ENCODE measurements around the gene TRMT61A. TPM values are rescaled to one million over a fixed set of nuclear protein-coding genes. Genes with fewer than 3 reads are reported as not detected.

TRMT61A gene
- total and polyA plus RNA-seq, 9 of the 15 experiments (the other 6 are each of a cell fraction or from before 2014, with no cell fraction given), result 0.10 to 24.8 (median 5.1) TPM

- peak; percentile 33; the same call in 1 of the 2 replicates for TF ChIP-seq MGA (IDR thresholded peaks at IDR 0.05)
- no peak for TF ChIP-seq STAG1 (CRISPR knock-in tag; IDR thresholded peaks at IDR 0.05; ENCODE audit: borderline replicate concordance)
- no peak for TF ChIP-seq SRSF1 (IDR thresholded peaks at IDR 0.05; ENCODE audit: low read depth, low read length)
- no peak for TF ChIP-seq HDAC1 (IDR thresholded peaks at IDR 0.05)
- TF ChIP-seq ZFPM2 (CRISPR knock-in tag; IDR thresholded peaks at IDR 0.05), result no peak
- no peak for TF ChIP-seq ZNF57 (CRISPR knock-in tag; IDR thresholded peaks at IDR 0.05)
- TF ChIP-seq, protein P1, sequence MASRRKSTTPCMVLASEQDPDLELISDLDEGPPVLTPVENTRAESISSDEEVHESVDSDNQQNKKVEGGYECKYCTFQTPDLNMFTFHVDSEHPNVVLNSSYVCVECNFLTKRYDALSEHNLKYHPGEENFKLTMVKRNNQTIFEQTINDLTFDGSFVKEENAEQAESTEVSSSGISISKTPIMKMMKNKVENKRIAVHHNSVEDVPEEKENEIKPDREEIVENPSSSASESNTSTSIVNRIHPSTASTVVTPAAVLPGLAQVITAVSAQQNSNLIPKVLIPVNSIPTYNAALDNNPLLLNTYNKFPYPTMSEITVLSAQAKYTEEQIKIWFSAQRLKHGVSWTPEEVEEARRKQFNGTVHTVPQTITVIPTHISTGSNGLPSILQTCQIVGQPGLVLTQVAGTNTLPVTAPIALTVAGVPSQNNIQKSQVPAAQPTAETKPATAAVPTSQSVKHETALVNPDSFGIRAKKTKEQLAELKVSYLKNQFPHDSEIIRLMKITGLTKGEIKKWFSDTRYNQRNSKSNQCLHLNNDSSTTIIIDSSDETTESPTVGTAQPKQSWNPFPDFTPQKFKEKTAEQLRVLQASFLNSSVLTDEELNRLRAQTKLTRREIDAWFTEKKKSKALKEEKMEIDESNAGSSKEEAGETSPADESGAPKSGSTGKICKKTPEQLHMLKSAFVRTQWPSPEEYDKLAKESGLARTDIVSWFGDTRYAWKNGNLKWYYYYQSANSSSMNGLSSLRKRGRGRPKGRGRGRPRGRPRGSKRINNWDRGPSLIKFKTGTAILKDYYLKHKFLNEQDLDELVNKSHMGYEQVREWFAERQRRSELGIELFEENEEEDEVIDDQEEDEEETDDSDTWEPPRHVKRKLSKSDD (conservative IDR thresholded peaks at IDR 0.05; ENCODE audit: low read length), result no peak
- no peak for TF ChIP-seq MEF2A (IDR thresholded peaks at IDR 0.05; ENCODE audit: control insufficient read depth, low read depth, low read length)
- TF ChIP-seq POLR2A (conservative IDR thresholded peaks at IDR 0.05), result peak; percentile 58; the same call in 1 of the 2 replicates
- TF ChIP-seq, protein P2, sequence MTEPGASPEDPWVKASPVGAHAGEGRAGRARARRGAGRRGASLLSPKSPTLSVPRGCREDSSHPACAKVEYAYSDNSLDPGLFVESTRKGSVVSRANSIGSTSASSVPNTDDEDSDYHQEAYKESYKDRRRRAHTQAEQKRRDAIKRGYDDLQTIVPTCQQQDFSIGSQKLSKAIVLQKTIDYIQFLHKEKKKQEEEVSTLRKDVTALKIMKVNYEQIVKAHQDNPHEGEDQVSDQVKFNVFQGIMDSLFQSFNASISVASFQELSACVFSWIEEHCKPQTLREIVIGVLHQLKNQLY (CRISPR knock-in tag; conservative IDR thresholded peaks at IDR 0.05), result no peak
- no peak for TF ChIP-seq ID3 (CRISPR knock-in tag; IDR thresholded peaks at IDR 0.05)
- TF ChIP-seq ID3 (tag; IDR thresholded peaks at IDR 0.05), result no peak
These were observed 9.8 kb upstream of the TRMT61A start (continued) for GRCh38 chr14:103519043-103519836.

Data from K562 (cell line).